ENCODE measurements around the gene OLIG2.

The OLIG2 gene

GRCh38 chr21:33033094-33033951 is 7.6 kb downstream of the OLIG2 start:
- DNase-seq (ENCODE audit: low read depth in 2 of 2) = no peak

DNA sequence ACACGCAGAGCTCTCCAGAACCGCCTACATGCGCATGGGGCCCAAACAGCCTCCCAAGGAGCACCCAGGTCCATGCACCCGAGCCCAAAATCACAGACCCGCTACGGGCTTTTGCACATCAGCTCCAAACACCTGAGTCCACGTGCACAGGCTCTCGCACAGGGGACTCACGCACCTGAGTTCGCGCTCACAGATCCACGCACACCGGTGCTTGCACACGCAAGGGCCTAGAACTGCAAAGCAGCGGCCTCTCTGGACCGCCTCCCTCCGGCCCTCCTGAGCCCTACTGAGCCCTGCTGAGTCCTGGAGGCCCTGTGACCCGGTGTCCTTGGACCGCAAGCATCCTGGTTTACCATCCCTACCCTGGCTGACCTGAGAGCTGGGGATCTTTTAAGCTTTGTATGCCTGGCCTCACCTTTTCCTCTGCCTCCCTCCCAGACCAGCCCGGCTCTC is 8.3 kb downstream of the OLIG2 start:
- no peak for DNase-seq (ENCODE audit: low read depth in 2 of 2)

GRCh38 chr21:33035147-33035546 is 9.4 kb downstream of the OLIG2 start:
- DNase-seq (ENCODE audit: low read depth in 2 of 2) = no peak

GRCh38 chr21:33036430-33037162 is 10.9 kb downstream of the OLIG2 start:
- peak; percentile 8 to 19 for DNase-seq (ENCODE audit: low read depth in 2 of 2)

DNA sequence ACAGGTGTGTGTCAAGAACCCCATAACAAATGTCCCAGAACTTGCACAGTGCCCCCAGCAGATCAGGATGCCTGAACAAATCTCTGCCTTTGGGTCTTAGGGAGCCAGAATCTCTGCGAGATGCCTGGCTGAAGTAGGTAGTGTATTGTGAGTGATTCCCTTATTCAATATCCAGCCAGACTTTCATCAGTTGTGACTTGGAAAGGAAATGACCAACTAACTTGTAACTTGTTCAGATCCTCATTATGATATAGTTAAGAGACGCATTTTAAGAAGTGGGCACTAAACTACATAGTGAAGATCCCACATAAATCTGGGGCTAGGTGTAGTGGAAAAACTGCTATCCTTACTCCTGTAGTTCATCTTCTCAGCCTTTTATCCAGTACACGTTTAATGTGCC is 11.8 kb downstream of the OLIG2 start:
- DNase-seq (ENCODE audit: low read depth in 2 of 2) = no peak

- no peak for DNase-seq (ENCODE audit: low read depth in 2 of 2)
Measured at GRCh38 chr21:33039536-33039935, 13.8 kb downstream of the OLIG2 start.

DNA sequence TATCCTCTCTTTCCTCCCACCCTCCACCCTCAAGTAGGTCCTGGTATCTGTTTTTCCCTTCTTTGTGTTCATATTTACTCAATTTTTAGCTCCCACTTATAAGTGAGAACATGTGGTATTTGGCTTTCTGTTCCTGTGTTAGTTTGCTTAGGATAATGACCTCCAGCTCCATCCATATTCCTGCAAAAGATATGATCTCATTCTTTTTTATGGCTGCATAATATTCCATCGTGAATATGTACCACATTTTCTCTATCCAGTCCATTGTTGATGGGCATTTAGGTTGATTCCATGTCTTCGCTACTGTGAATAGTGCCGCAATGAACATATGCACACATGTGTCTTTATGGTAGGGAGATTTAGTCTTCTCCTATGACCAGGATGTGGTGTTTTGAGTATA is 14.5 kb downstream of the OLIG2 start:
- DNase-seq (ENCODE audit: low read depth in 2 of 2) = no peak

- DNase-seq (ENCODE audit: low read depth in 2 of 2) = no peak
Measured at GRCh38 chr21:33041981-33042380, 16.2 kb downstream of the OLIG2 start.

GRCh38 chr21:33042812-33043211 is 17.1 kb downstream of the OLIG2 start:
- DNase-seq (ENCODE audit: low read depth in 2 of 2) = no peak

- DNase-seq (ENCODE audit: low read depth in 2 of 2) = no peak
Measured at GRCh38 chr21:33046455-33046854, 20.7 kb downstream of the OLIG2 start.

GRCh38 chr21:33047231-33047630 is 21.5 kb downstream of the OLIG2 start:
- DNase-seq (ENCODE audit: low read depth in 2 of 2) = no peak

- no peak for DNase-seq (ENCODE audit: low read depth in 2 of 2)
Measured at GRCh38 chr21:33051925-33052324, 26.2 kb downstream of the OLIG2 start.

- no peak for DNase-seq (ENCODE audit: low read depth in 2 of 2)
Measured at GRCh38 chr21:33053951-33054350, 28.2 kb downstream of the OLIG2 start.

DNA sequence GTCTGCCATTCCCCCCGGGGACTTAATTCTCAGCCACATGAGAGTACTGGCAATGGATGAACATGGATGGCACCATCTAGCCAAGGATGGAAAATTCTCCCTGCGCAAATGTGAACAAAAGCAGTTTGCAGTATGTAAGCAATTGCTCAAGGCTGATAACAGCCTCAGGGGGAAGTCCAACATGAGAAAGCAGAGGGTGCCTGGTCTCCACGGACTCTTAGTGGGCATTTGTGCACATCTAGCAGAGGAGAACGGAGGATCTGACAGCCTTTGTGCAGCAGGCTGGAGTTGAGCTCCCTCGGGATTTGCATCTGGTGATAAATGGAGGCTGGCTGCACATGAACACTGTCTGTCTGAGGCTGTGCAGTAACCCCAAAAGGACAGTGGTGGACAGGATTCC is 30.3 kb downstream of the OLIG2 start:
- DNase-seq (ENCODE audit: low read depth in 2 of 2) = no peak

GRCh38 chr21:33057385-33057940 is 31.7 kb downstream of the OLIG2 start:
- no peak for DNase-seq (ENCODE audit: low read depth in 2 of 2)

GRCh38 chr21:33058527-33058926 is 32.8 kb downstream of the OLIG2 start:
- no peak for DNase-seq (ENCODE audit: low read depth in 2 of 2)

- DNase-seq (ENCODE audit: low read depth in 2 of 2) = no peak
Measured at GRCh38 chr21:33058957-33059356, 33.2 kb downstream of the OLIG2 start.

DNA sequence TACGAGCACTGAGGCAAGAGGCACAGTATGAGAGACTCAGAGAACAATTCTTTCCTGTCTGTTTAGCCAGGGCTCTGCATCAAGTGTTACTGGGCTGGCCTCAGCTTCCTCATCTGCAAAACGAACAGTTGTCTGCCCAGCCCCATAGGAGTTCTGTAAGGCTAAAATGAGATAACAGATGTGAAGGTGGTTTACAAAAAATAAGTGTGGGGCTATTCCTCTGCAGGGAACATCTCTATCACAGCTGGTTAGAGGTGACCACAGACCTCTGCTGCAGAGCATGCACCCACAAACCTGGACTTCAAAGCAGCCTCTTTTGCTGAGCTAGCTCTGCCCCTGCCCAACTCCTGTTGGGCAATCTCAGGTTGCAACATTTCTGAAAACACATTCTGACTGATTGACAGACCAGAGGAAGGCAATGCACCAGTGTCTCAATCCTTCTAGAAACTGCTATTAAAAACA is 33.7 kb downstream of the OLIG2 start:
- no peak for DNase-seq (ENCODE audit: low read depth in 2 of 2)

GRCh38 chr21:33061233-33061632 is 35.5 kb downstream of the OLIG2 start:
- DNase-seq (ENCODE audit: low read depth in 2 of 2) = no peak

GRCh38 chr21:33063375-33063883 is 37.7 kb downstream of the OLIG2 start:
- DNase-seq (ENCODE audit: low read depth in 2 of 2) = no peak

DNA sequence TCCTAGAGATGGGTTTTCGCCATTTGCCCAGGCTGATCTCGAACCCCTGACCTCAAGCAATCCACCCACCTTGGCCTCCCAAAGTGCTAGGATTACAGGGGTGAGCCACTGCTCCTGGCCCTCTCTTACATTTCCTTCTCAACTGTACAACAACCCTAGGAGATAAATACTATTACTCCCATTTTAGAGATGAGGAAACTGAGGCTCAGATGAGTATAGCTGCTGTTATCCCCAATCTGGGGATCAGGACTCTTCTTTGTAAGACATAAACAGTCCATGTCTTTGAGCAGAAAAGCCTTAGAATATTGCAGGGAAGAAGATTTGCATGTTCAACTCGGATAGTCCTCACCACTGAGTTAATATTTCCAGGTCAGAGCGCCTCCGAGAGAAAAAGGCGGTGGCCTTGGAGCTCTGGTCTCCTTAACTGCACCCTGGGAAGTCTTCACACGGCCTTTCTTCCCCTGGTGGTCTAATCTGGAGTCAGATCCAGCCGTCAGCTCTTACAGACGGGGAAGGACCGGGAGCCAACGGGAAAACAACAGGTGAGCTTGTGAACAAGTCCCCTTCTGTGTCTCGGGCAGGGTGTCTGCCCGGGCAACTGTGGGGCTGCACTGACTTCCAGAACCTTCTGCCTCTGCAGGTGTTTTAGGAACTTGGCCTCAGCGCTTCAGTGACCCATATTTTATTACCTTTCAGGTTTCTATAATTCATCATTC is 38.3 kb downstream of the OLIG2 start:
- DNase-seq (ENCODE audit: low read depth in 2 of 2) = no peak

All from stimulated activated CD8-positive, alpha-beta memory T cell treated with anti-CD3 and anti-CD28 coated beads, Interleukin-2, amount 100 ng/mL, for 1 hour (primary cell).